Measurements from ENCODE around the gene NEUROD2.

The NEUROD2 gene

GRCh38 chr17:39626171-39627046 is 18.7 kb upstream of the NEUROD2 start, which contains the start of gene PPP1R1B:
TSS of gene PPP1R1B (plus strand) at chr17:39626952. CDS start at chr17:39627393, 441 bp downstream.
- Histone ChIP-seq H3K9me3 (no peaks in the 10 kb centered on the region), H3K4me1 (ENCODE audit: control insufficient read depth in 1 of 2, insufficient read depth in 1 of 2, low read depth in 1 of 2, low read length in 1 of 2) (peaks cover 44 to 60% of the 10 kb centered on the region in 2 experiments), H3K4me3 (ENCODE audit: low read depth in 1 of 2, low read length in 1 of 2) (peak within 1 kb of the TSS in 1 of 2 experiments; percentile 21), H3K27me3 (peaks cover 62% of the 10 kb centered on the region), H3K27ac (no peak within 1 kb of the TSS), H3K36me3 (no peaks in the 10 kb centered on the region)
- TF ChIP-seq CTCF (IDR thresholded peaks at IDR 0.05), result no peak

- Histone ChIP-seq H3K4me3 (ENCODE audit: low read depth in 1 of 2, low read length in 1 of 2) (no peak overlapping the region), H3K36me3 (no peaks in the 10 kb centered on the region), H3K27me3 (peaks cover 73% of the 10 kb centered on the region), H3K9me3 (no peaks in the 10 kb centered on the region), H3K27ac (no peak overlapping the region), H3K4me1 (ENCODE audit: control insufficient read depth in 1 of 2, insufficient read depth in 1 of 2, low read depth in 1 of 2, low read length in 1 of 2) (peaks cover 32 to 49% of the 10 kb centered on the region in 2 experiments)
- no peak for TF ChIP-seq CTCF (IDR thresholded peaks at IDR 0.05)
Measured at GRCh38 chr17:39625198-39625785, 17.6 kb upstream of the NEUROD2 start.

- H3K4me3 ChIP-seq (ENCODE audit: low read depth in 1 of 2, low read length in 1 of 2), result no peak overlapping the region
Measured at GRCh38 chr17:39624313-39624712, 16.6 kb upstream of the NEUROD2 start.

GRCh38 chr17:39623356-39623950 is 15.7 kb upstream of the NEUROD2 start:
- Histone ChIP-seq H3K9me3 (no peaks in the 10 kb centered on the region), H3K27me3 (peaks cover 87% of the 10 kb centered on the region), H3K36me3 (no peaks in the 10 kb centered on the region), H3K27ac (no peak overlapping the region), H3K4me3 (ENCODE audit: low read depth in 1 of 2, low read length in 1 of 2) (no peak overlapping the region), H3K4me1 (ENCODE audit: control insufficient read depth in 1 of 2, insufficient read depth in 1 of 2, low read depth in 1 of 2, low read length in 1 of 2) (peaks cover 14 to 33% of the 10 kb centered on the region in 2 experiments)
- peak; percentile 96 for TF ChIP-seq CTCF (IDR thresholded peaks at IDR 0.05)

More at GRCh38 chr17:39624313-39624712, 16.6 kb upstream of the NEUROD2 start:
- Histone ChIP-seq H3K9me3 (no peaks in the 10 kb centered on the region), H3K4me1 (ENCODE audit: control insufficient read depth in 1 of 2, insufficient read depth in 1 of 2, low read depth in 1 of 2, low read length in 1 of 2) (peaks cover 23 to 39% of the 10 kb centered on the region in 2 experiments), H3K36me3 (no peaks in the 10 kb centered on the region), H3K27ac (no peak overlapping the region), H3K27me3 (peaks cover 83% of the 10 kb centered on the region)
- no peak for TF ChIP-seq CTCF (IDR thresholded peaks at IDR 0.05)

- H3K4me3 ChIP-seq (ENCODE audit: low read depth in 1 of 2, low read length in 1 of 2), result no peak overlapping the region
- no peaks in the 10 kb centered on the region for H3K36me3 ChIP-seq
- H3K27ac ChIP-seq, result no peak overlapping the region
- peaks cover 87% of the 10 kb centered on the region for H3K27me3 ChIP-seq
- H3K9me3 ChIP-seq, result no peaks in the 10 kb centered on the region
- no peak for TF ChIP-seq CTCF (IDR thresholded peaks at IDR 0.05)
- peaks cover 10 to 41% of the 10 kb centered on the region in 2 experiments for H3K4me1 ChIP-seq (ENCODE audit: control insufficient read depth in 1 of 2, insufficient read depth in 1 of 2, low read depth in 1 of 2, low read length in 1 of 2)
Measured at GRCh38 chr17:39622380-39623006, 14.8 kb upstream of the NEUROD2 start.

Data from neutrophil (primary cell).